GM13977 (cell line): ENCODE measurements around the gene TRAPPC2L.

ENCODE experiments used
- DNase-seq: peaks from one replicate; pipeline ENCODE4 v3.0.0; 2012; ENCODE audit warnings: low spot score
- CTCF ChIP-seq: IDR thresholded peaks from 2 replicates; pipeline ENCODE4 v1.5.1; 2012; ENCODE audit warnings: mild to moderate bottlenecking, control low read depth; ENCODE audit not compliant: insufficient read depth; ENCODE audit errors: extremely low read depth, missing control alignments
- in situ Hi-C: fragments of 300-500 bp; cut with MboI; formaldehyde crosslinking; loops from one replicate; pipeline ENCODE4 v1.12.0; 2022; ENCODE audit warnings: low sequenced_read_pairs, low pct_unique_long_range_greater_than_20kb, mixed read lengths, inconsistent platforms; ENCODE audit not compliant: unreplicated experiment

The TRAPPC2L gene

GRCh38 chr16:88843256-88843655 lies 13.7 kb upstream of the TRAPPC2L start:
- no peak for TF ChIP-seq CTCF
- in situ Hi-C loops, result no loop called here
- DNase-seq, result no peak

GRCh38 chr16:88844419-88845036 lies 12.4 kb upstream of the TRAPPC2L start:
- no peak for TF ChIP-seq CTCF
- no peak for DNase-seq
- in situ Hi-C loops, result no loop called here

GRCh38 chr16:88846088-88846487 lies 10.8 kb upstream of the TRAPPC2L start:
- TF ChIP-seq CTCF, result no peak
- in situ Hi-C loops, result no loop called here
- no peak for DNase-seq

- DNase-seq, result no peak
- no peak for TF ChIP-seq CTCF
- in situ Hi-C loops, result no loop called here
These were observed 9.3 kb upstream of the TRAPPC2L start for GRCh38 chr16:88847654-88848053.

- DNase-seq, result no peak
- in situ Hi-C loops, result no loop called here
- TF ChIP-seq CTCF, result no peak
These were observed 8.4 kb upstream of the TRAPPC2L start for GRCh38 chr16:88848557-88848956.

GRCh38 chr16:88850531-88851199 lies 6.3 kb upstream of the TRAPPC2L start:
- TF ChIP-seq CTCF, result no peak
- no peak for DNase-seq
- in situ Hi-C loops, result no loop called here
